ENCODE data around the gene FCAMR.

Gene FCAMR

GRCh38 chr1:206909161-206909882, 60.9 kb downstream of the FCAMR start (continued):
- no peak for TF ChIP-seq ZNF654 (tag by site-specific recombination; IDR thresholded peaks at IDR 0.05; ENCODE audit: low read depth)
- TF ChIP-seq SP3 (tag by site-specific recombination; IDR thresholded peaks at IDR 0.05), result peak; percentile 78
- TF ChIP-seq KLF17 (tag by site-specific recombination; IDR thresholded peaks at IDR 0.05), result peak; percentile 72
- TF ChIP-seq IKZF3 (tag by site-specific recombination; IDR thresholded peaks at IDR 0.05), result peak; percentile 65; the same call in 1 of the 2 replicates
- no peak for TF ChIP-seq HOXD13 (CRISPR knock-in tag; IDR thresholded peaks at IDR 0.05; ENCODE audit: borderline replicate concordance)
- no peak for TF ChIP-seq ATF2 (tag by site-specific recombination; IDR thresholded peaks at IDR 0.05; ENCODE audit: low read depth)
- TF ChIP-seq ZNF148 (tag by site-specific recombination; IDR thresholded peaks at IDR 0.05; ENCODE audit: borderline replicate concordance), result no peak
- no peak for TF ChIP-seq ZNF701 (tag by site-specific recombination; IDR thresholded peaks at IDR 0.05)
- no peak for TF ChIP-seq ZNF292 (tag by site-specific recombination; IDR thresholded peaks at IDR 0.05; ENCODE audit: borderline replicate concordance, low read depth)
- peak; percentile 47 for TF ChIP-seq EGR2 (tag by site-specific recombination; IDR thresholded peaks at IDR 0.05; ENCODE audit: low read depth)
- no peak for TF ChIP-seq ZNF280C (tag by site-specific recombination; IDR thresholded peaks at IDR 0.05)
- TF ChIP-seq ZNF660 (tag by site-specific recombination; IDR thresholded peaks at IDR 0.05), result 0 out of 2 replicates have a peak, but pooled peaks have one; percentile 16
- TF ChIP-seq ZNF501 (tag by site-specific recombination; IDR thresholded peaks at IDR 0.05), result peak; percentile 79
- peak; percentile 57 for TF ChIP-seq ZNF341 (tag by site-specific recombination; IDR thresholded peaks at IDR 0.05; ENCODE audit: low read depth)
- TF ChIP-seq ZNF10 (tag by site-specific recombination; IDR thresholded peaks at IDR 0.05), result no peak
- TF ChIP-seq ZNF707 (tag by site-specific recombination; IDR thresholded peaks at IDR 0.05), result no peak
- no peak for TF ChIP-seq ZNF280D (tag by site-specific recombination; IDR thresholded peaks at IDR 0.05)
- no peak for TF ChIP-seq ZNF311 (tag by site-specific recombination; IDR thresholded peaks at IDR 0.05; ENCODE audit: borderline replicate concordance)
- TF ChIP-seq ZNF549 (tag by site-specific recombination; IDR thresholded peaks at IDR 0.05), result no peak
- TF ChIP-seq ZNF394 (tag by site-specific recombination; IDR thresholded peaks at IDR 0.05; ENCODE audit: borderline replicate concordance), result peak; percentile 93
- peak; percentile 90 for TF ChIP-seq ZNF76 (tag by site-specific recombination; IDR thresholded peaks at IDR 0.05; ENCODE audit: borderline replicate concordance, low read depth)
- TF ChIP-seq ZNF433 (tag by site-specific recombination; IDR thresholded peaks at IDR 0.05; ENCODE audit: low read depth), result no peak
- no peak for TF ChIP-seq REPIN1 (tag by site-specific recombination; IDR thresholded peaks at IDR 0.05; ENCODE audit: low read depth)
- TF ChIP-seq ZBTB8A (tag by site-specific recombination; IDR thresholded peaks at IDR 0.05), result peak; percentile 61
- no peak for TF ChIP-seq ZNF621 (tag by site-specific recombination; IDR thresholded peaks at IDR 0.05)
- no peak for TF ChIP-seq ZNF155 (tag by site-specific recombination; IDR thresholded peaks at IDR 0.05)
- TF ChIP-seq SCRT2 (tag by site-specific recombination; IDR thresholded peaks at IDR 0.05), result peak; percentile 76
- TF ChIP-seq ZNF473 (tag by site-specific recombination; IDR thresholded peaks at IDR 0.05), result no peak

All from HEK293 (cell line).